GM13976 (cell line): ENCODE data around the gene ZFP57.

ENCODE experiments used
- DNase-seq: peaks from one replicate; pipeline ENCODE4 v3.0.0; 2012; ENCODE audit warnings: low spot score
- CTCF ChIP-seq: IDR thresholded peaks from 2 replicates; pipeline ENCODE4 v1.5.1; 2012; ENCODE audit warnings: borderline replicate concordance, mild to moderate bottlenecking; ENCODE audit not compliant: insufficient read depth; ENCODE audit errors: extremely low read depth, missing control alignments, control extremely low read depth
- in situ Hi-C: fragments of 300-500 bp; cut with MboI; formaldehyde crosslinking; loops from one replicate; pipeline ENCODE4 v1.12.0; 2022; ENCODE audit warnings: low sequenced_read_pairs, mixed read lengths, inconsistent platforms; ENCODE audit not compliant: unreplicated experiment

ZFP57 gene

GRCh38 chr6:29710281-29710941 lies 29.5 kb upstream of the ZFP57 start:
- DNase-seq: no peak
- in situ Hi-C loops: no loop called here
- TF ChIP-seq CTCF: no peak

- no peak for TF ChIP-seq CTCF
- no peak for DNase-seq
- in situ Hi-C loops: loop anchor here (10.0 kb wide), 1 partner anchor 126 kb away; no protein-coding TSS in a partner anchor
These were observed 28.2 kb upstream of the ZFP57 start for GRCh38 chr6:29709188-29709587.

GRCh38 chr6:29708432-29709179 lies 27.7 kb upstream of the ZFP57 start:
- no peak for TF ChIP-seq CTCF
- in situ Hi-C loops: loop anchor here (10.0 kb wide), 1 partner anchor 126 kb away; no protein-coding TSS in a partner anchor
- no peak for DNase-seq

GRCh38 chr6:29705389-29706231 lies 24.7 kb upstream of the ZFP57 start:
- in situ Hi-C loops: loop anchor here (10.0 kb wide), 1 partner anchor 129 kb away; no protein-coding TSS in a partner anchor
- no peak for DNase-seq
- peak; percentile 54 for TF ChIP-seq CTCF

- TF ChIP-seq CTCF: peak; percentile 47
- in situ Hi-C loops: loop anchor here (10.0 kb wide), 1 partner anchor 132 kb away; no protein-coding TSS in a partner anchor
- DNase-seq: peak; percentile 78
These were observed 21.7 kb upstream of the ZFP57 start for GRCh38 chr6:29702519-29703103.
